GM13976 (cell line): ENCODE data around the gene CHN1.

ENCODE experiments used
- DNase-seq: peaks from one replicate; pipeline ENCODE4 v3.0.0; 2012; ENCODE audit warnings: low spot score
- in situ Hi-C: fragments of 300-500 bp; cut with MboI; formaldehyde crosslinking; loops from one replicate; pipeline ENCODE4 v1.12.0; 2022; ENCODE audit warnings: low sequenced_read_pairs, mixed read lengths, inconsistent platforms; ENCODE audit not compliant: unreplicated experiment
- TF ChIP-seq, protein P1 (sequence below): IDR thresholded peaks from 2 replicates; pipeline ENCODE4 v1.5.1; 2012; ENCODE audit warnings: borderline replicate concordance, mild to moderate bottlenecking; ENCODE audit not compliant: insufficient read depth; ENCODE audit errors: extremely low read depth, missing control alignments, control extremely low read depth

The CHN1 gene

DNA sequence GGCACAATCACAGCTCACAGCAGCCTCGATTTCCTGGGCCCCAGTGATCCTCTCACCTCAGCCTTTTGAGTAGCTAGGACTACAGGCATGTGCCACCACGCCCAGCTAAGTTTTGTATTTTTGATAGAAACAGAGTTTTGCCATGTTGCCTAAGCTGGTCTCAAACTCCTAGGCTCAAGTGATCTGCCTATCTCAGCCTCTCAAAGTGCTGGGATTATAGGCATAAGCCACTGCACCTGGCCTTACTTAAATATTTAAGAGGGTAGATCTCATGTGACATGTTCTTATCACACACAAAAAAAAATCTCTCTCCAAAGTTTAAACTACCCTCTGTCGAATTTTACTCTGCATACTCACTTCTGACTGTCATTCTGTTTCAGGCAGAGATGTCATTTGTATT, 165.5 kb downstream of the CHN1 start:
- DNase-seq: no peak
- in situ Hi-C loops: no loop called here
- TF ChIP-seq, protein P1, sequence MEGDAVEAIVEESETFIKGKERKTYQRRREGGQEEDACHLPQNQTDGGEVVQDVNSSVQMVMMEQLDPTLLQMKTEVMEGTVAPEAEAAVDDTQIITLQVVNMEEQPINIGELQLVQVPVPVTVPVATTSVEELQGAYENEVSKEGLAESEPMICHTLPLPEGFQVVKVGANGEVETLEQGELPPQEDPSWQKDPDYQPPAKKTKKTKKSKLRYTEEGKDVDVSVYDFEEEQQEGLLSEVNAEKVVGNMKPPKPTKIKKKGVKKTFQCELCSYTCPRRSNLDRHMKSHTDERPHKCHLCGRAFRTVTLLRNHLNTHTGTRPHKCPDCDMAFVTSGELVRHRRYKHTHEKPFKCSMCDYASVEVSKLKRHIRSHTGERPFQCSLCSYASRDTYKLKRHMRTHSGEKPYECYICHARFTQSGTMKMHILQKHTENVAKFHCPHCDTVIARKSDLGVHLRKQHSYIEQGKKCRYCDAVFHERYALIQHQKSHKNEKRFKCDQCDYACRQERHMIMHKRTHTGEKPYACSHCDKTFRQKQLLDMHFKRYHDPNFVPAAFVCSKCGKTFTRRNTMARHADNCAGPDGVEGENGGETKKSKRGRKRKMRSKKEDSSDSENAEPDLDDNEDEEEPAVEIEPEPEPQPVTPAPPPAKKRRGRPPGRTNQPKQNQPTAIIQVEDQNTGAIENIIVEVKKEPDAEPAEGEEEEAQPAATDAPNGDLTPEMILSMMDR: no peak

GRCh38 chr2:174836995-174837390, 168.2 kb downstream of the CHN1 start:
- in situ Hi-C loops: no loop called here
- TF ChIP-seq, protein P1: no peak
- no peak for DNase-seq

DNA sequence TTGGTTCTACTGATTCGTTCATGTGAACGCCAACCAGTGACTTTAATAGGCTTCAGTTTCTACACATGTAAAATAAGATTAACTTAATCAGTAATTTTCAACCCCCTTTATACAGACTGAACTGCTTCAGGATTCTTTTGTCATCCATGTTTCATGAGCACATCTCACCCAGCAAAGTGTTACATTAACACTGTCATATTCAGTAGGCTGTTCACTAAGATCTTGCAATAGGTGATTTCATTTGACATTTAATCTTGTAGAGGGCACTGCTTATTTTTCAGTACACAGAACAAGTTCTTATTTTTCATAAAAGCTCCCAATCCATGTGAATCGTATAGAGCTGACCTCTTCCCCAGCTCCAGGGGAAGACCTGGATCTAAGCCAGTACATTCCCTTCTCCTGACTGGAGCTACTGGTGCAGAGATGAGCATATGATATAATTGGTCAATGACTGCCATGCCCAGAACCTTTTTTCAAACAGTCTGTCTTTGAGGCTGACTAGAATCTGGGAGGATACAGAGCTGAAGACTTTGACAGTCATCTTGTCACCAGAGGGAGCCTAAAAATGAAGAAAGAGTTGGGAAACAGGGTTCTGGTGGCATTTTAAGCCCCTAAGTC, 168.7 kb downstream of the CHN1 start:
- in situ Hi-C loops: no loop called here
- no peak for DNase-seq
- TF ChIP-seq, protein P1: no peak

GRCh38 chr2:174835797-174836255, 169.4 kb downstream of the CHN1 start:
- TF ChIP-seq, protein P1: no peak
- in situ Hi-C loops: no loop called here
- DNase-seq: peak; percentile 16

GRCh38 chr2:174833737-174834136, 171.4 kb downstream of the CHN1 start:
- TF ChIP-seq, protein P1: no peak
- in situ Hi-C loops: no loop called here
- DNase-seq: no peak

GRCh38 chr2:174830561-174830960, 174.6 kb downstream of the CHN1 start:
- no peak for DNase-seq
- in situ Hi-C loops: no loop called here
- TF ChIP-seq, protein P1: no peak
